ENCODE data around the gene PAH. TPM values are rescaled to one million over a fixed set of nuclear protein-coding genes. Genes with fewer than 3 reads are reported as not detected.

Gene PAH
- total RNA-seq, 4 donors from 2014 or later: not detected

- in situ Hi-C loops (cut with MboI; ENCODE audit: low pct_ligation_motif_present in 1 of 4, low pct_unique_long_range_greater_than_20kb in 1 of 4, low sequenced_read_pairs in 3 of 4): no loop called here
- Histone ChIP-seq H3K4me3 (no peak overlapping the region), H3K27ac (no peak overlapping the region), H3K36me3 (no peaks in the 10 kb centered on the region), H3K27me3 (peaks cover 92% of the 10 kb centered on the region), H3K9me3 (no peaks in the 10 kb centered on the region), H3K4me1 (peaks cover 0 to 19% (median 15%) of the 10 kb centered on the region in 4 donors)
- no peak for DNase-seq
- TF ChIP-seq EP300 (IDR thresholded peaks at IDR 0.05; ENCODE audit: low read depth) (no peak), POLR2AphosphoS5 (IDR thresholded peaks at IDR 0.05) (no peak), POLR2A (IDR thresholded peaks at IDR 0.05) (no peak)
- TF ChIP-seq, protein P1, sequence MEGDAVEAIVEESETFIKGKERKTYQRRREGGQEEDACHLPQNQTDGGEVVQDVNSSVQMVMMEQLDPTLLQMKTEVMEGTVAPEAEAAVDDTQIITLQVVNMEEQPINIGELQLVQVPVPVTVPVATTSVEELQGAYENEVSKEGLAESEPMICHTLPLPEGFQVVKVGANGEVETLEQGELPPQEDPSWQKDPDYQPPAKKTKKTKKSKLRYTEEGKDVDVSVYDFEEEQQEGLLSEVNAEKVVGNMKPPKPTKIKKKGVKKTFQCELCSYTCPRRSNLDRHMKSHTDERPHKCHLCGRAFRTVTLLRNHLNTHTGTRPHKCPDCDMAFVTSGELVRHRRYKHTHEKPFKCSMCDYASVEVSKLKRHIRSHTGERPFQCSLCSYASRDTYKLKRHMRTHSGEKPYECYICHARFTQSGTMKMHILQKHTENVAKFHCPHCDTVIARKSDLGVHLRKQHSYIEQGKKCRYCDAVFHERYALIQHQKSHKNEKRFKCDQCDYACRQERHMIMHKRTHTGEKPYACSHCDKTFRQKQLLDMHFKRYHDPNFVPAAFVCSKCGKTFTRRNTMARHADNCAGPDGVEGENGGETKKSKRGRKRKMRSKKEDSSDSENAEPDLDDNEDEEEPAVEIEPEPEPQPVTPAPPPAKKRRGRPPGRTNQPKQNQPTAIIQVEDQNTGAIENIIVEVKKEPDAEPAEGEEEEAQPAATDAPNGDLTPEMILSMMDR (IDR thresholded peaks at IDR 0.05): no peak
- intact Hi-C loops (cut with DNase I; ENCODE audit: low total_unique reads): no loop called here
These were observed 36.2 kb upstream of the PAH start for GRCh38 chr12:102953221-102953620.

DNA sequence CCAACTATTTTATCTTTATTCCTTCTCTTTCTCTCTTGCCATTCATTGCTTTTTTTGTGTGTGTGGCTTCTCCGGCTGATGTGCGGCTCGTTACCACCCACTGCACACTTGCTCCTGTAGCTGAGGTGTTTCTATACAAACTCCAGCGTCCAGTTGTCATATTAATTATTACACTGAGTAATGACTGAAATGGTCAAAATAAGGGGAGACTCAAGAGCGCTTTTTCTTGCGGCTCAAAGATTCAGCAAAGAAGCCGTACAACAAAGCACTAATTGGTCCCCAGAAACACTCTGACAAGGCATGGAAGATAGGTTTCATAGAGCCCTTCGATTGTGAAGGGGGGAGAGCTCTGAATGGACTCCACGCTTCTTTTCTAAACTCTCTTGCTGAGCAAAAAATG lies 34.8 kb upstream of the PAH start:
- Histone ChIP-seq H3K27me3 (peaks cover 83% of the 10 kb centered on the region), H3K36me3 (no peaks in the 10 kb centered on the region), H3K4me3 (no peak overlapping the region), H3K4me1 (peaks cover 0 to 8% (median 3%) of the 10 kb centered on the region in 4 donors), H3K9me3 (no peaks in the 10 kb centered on the region), H3K27ac (no peak overlapping the region)
- WGBS, 2 donors (ENCODE audit: low coverage in 1 of 2): 51 to 60% methylated on average over 3 to 9 of the region's 9 CpGs
- TF ChIP-seq POLR2A (IDR thresholded peaks at IDR 0.05) (no peak), POLR2AphosphoS5 (IDR thresholded peaks at IDR 0.05) (no peak)
- TF ChIP-seq, protein P1 (IDR thresholded peaks at IDR 0.05): no peak
- in situ Hi-C loops (cut with MboI; ENCODE audit: low pct_ligation_motif_present in 1 of 4, low pct_unique_long_range_greater_than_20kb in 1 of 4, low sequenced_read_pairs in 3 of 4): no loop called here
- DNase-seq: no peak
- intact Hi-C loops (cut with DNase I; ENCODE audit: low total_unique reads): no loop called here

DNA sequence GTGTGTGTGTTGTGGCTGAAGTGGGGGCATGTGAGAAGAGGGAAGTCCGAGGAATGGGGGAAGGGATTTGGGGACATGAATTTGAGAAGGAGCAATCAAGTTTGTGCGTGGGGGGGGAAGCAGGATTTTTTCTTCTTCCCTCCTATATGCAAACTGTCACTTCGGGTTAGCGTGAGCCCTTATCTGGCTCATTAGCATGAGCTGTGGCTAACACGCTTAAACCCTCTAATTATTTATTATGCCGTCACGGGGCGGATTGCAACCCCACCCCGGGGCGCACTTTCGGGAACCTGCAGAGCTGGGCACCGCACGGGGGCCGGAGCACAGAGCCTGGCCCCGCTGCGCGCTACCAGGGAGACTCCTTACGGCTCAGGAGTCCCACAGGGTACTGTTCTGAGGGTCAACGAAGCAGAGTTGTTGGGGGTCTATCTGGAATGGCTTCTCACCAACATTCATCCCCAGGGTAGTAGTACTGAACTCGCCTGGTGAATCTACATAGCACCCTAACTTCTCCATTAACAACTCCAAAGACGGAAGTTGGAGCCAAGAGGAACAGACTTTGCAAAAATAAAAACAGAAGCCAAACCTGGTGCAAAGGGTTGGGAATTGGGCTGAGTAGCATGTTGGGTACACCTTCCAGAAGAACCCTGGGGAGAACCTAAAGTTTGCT lies 34.0 kb upstream of the PAH start:
- TF ChIP-seq, protein P1 (IDR thresholded peaks at IDR 0.05): no peak
- TF ChIP-seq EP300 (IDR thresholded peaks at IDR 0.05; ENCODE audit: low read depth): no peak
- no peak for TF ChIP-seq POLR2A (IDR thresholded peaks at IDR 0.05)
- TF ChIP-seq POLR2AphosphoS5 (IDR thresholded peaks at IDR 0.05): no peak
- no peak overlapping the region for H3K4me3 ChIP-seq
- no peaks in the 10 kb centered on the region for H3K9me3 ChIP-seq
- H3K4me1 ChIP-seq: no peaks in the 10 kb centered on the region
- WGBS, 2 donors (ENCODE audit: low coverage in 1 of 2): 10 to 20% methylated on average over 3 to 21 of the region's 21 CpGs
- intact Hi-C loops (cut with DNase I; ENCODE audit: low total_unique reads) (no loop called here), in situ Hi-C loops (cut with MboI; ENCODE audit: low pct_ligation_motif_present in 1 of 4, low pct_unique_long_range_greater_than_20kb in 1 of 4, low sequenced_read_pairs in 3 of 4) (no loop called here)
- H3K36me3 ChIP-seq: no peaks in the 10 kb centered on the region
- peaks cover 75% of the 10 kb centered on the region for H3K27me3 ChIP-seq
- no peak overlapping the region for H3K27ac ChIP-seq
- no peak for DNase-seq

- no peak overlapping the region for H3K4me3 ChIP-seq
- TF ChIP-seq, protein P1 (IDR thresholded peaks at IDR 0.05): no peak
- TF ChIP-seq EP300 (IDR thresholded peaks at IDR 0.05; ENCODE audit: low read depth): no peak
- TF ChIP-seq POLR2A (IDR thresholded peaks at IDR 0.05): no peak
- TF ChIP-seq POLR2AphosphoS5 (IDR thresholded peaks at IDR 0.05): no peak
- peaks cover 68% of the 10 kb centered on the region for H3K27me3 ChIP-seq
- in situ Hi-C loops (cut with MboI; ENCODE audit: low pct_ligation_motif_present in 1 of 4, low pct_unique_long_range_greater_than_20kb in 1 of 4, low sequenced_read_pairs in 3 of 4) (no loop called here), intact Hi-C loops (cut with DNase I; ENCODE audit: low total_unique reads) (no loop called here)
- DNase-seq: no peak
- no peak overlapping the region for H3K27ac ChIP-seq
- WGBS, 2 donors (ENCODE audit: low coverage in 1 of 2): 5 to 10% methylated on average over 11 to 36 of the region's 37 CpGs
- H3K4me1 ChIP-seq: no peaks in the 10 kb centered on the region
- H3K36me3 ChIP-seq: no peaks in the 10 kb centered on the region
- no peaks in the 10 kb centered on the region for H3K9me3 ChIP-seq
These were observed 33.3 kb upstream of the PAH start for GRCh38 chr12:102950107-102950949.

Measured in transverse colon (tissue), 4 donors.